Mucosa of gallbladder (tissue), 1 donor: ENCODE data around the gene BTN1A1. TPM values are rescaled to one million over a fixed set of nuclear protein-coding genes. Genes with fewer than 3 reads are reported as not detected.

Source experiments
- total RNA-seq: library from RNA; stranded (reverse); gene quantifications from one replicate; pipeline ENCODE4 v1.2.1, GENCODE V29; 2021
- donor health status: DM: no; HTN: no; CAD: no.

BTN1A1 gene
- total RNA-seq, 1 donor from 2014 or later = not detected

Other genes starting within 250 kb of the BTN1A1 start
- 53.1 TPM for gene BTN3A2, start 135.1 kb upstream of the BTN1A1 start, total RNA-seq
- gene BTN2A2, start 117.2 kb upstream of the BTN1A1 start, total RNA-seq = 10.0 TPM
- gene BTN3A1, start 98.0 kb upstream of the BTN1A1 start, total RNA-seq = 32.1 TPM
- 32.1 TPM for gene BTN3A3, start 59.8 kb upstream of the BTN1A1 start, total RNA-seq
- 23.4 TPM for gene BTN2A1, start 42.3 kb upstream of the BTN1A1 start, total RNA-seq
- gene HMGN4, start 38.1 kb downstream of the BTN1A1 start, total RNA-seq = 55.8 TPM
- gene ABT1, start 96.7 kb downstream of the BTN1A1 start, total RNA-seq = 11.6 TPM
- 31.8 TPM for gene ZNF322, start 159.4 kb downstream of the BTN1A1 start, total RNA-seq